ENCODE measurements around the gene RGS16.
"Not testable (repeated sequence)": the region's sequence is repeated elsewhere in the genome, so short reads cannot be mapped to it uniquely, and the experiment has no call there.

Gene RGS16

DNA sequence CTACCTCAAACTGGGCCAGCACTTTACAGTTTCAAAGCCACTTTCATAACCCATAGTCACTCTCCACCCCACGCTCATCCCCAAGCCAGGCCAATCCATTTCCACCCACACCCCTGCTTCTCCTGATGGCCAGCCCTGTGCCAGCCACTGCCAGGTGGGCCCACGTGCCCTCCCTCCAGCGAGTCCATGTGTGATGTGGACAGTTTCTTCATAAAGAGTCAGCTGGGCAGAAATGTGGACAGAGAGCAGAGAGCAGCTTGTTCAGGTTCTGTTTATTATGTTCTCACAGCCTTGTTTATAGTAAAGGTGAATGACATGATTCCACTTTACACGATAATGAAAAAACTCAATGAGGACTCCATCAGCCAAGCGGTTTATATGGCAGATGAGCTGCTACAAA is 37.4 kb upstream of the RGS16 start:
- Histone ChIP-seq H3K9me3 (ENCODE audit: control insufficient read depth, low read length) (no peaks in the 10 kb centered on the region), H3K36me3 (ENCODE audit: control insufficient read depth, insufficient read depth, low read length) (no peaks in the 10 kb centered on the region), H3K27me3 (replicated peaks; ENCODE audit: control insufficient read depth, insufficient read depth, low read length, poor library complexity, severe bottlenecking) (no peaks in the 10 kb centered on the region), H3K4me1 (ENCODE audit: control insufficient read depth, insufficient read depth, low read length, poor library complexity, severe bottlenecking) (no peaks in the 10 kb centered on the region), H3K4me3 (ENCODE audit: insufficient read depth, low read depth, low read length, poor library complexity, severe bottlenecking) (no peak overlapping the region), H3K27ac (ENCODE audit: insufficient read depth, low read length, poor library complexity, severe bottlenecking) (no peak overlapping the region)
- no peak for DNase-seq

DNA sequence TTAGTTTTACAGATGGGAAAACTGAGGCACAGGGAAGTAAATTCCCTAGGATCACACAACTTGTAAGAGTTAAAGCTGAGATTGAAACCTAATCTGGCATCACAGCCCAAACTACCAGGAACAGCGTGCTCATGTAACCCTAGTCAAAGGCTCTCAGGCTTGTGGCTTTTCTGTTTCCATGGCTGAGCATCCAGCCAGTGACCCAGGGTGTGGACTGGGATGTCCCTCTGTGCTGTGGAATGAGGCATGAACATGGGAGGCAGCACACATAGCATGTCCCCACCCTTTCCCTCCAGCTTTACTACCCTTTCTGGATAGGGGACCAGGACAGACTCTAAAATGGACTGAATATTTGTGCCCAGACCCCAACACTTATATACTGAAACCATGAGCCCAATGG is 35.1 kb upstream of the RGS16 start:
- H3K4me3 ChIP-seq (ENCODE audit: insufficient read depth, low read depth, low read length, poor library complexity, severe bottlenecking), result no peak overlapping the region
- no peak for DNase-seq
- no peaks in the 10 kb centered on the region for H3K9me3 ChIP-seq (ENCODE audit: control insufficient read depth, low read length)
- no peak overlapping the region for H3K27ac ChIP-seq (ENCODE audit: insufficient read depth, low read length, poor library complexity, severe bottlenecking)
- no peaks in the 10 kb centered on the region for H3K36me3 ChIP-seq (ENCODE audit: control insufficient read depth, insufficient read depth, low read length)
- no peaks in the 10 kb centered on the region for H3K4me1 ChIP-seq (ENCODE audit: control insufficient read depth, insufficient read depth, low read length, poor library complexity, severe bottlenecking)
- H3K27me3 ChIP-seq (replicated peaks; ENCODE audit: control insufficient read depth, insufficient read depth, low read length, poor library complexity, severe bottlenecking), result no peaks in the 10 kb centered on the region

DNA sequence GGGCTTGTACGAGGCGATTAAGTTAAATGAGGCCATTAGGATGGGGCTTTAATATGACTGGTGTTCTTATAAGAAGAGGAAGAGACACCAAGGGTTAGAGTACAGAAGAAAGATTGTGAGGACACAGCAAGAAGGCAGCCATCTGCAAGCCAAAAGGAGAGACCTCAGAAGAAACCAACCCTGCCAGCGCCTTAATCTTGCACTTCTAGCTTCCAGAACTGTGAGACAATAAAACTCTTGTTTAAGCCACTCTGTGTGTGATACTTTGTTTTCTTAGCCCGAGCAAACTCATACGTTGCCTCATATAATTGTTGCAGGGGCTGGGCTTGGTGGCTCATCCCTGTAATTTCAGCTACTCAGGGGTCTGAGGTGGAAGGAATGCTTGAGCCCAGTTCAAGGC is 33.6 kb upstream of the RGS16 start:
- no peaks in the 10 kb centered on the region for H3K9me3 ChIP-seq (ENCODE audit: control insufficient read depth, low read length)
- DNase-seq, result no peak
- H3K4me3 ChIP-seq (ENCODE audit: insufficient read depth, low read depth, low read length, poor library complexity, severe bottlenecking), result no peak overlapping the region
- no peaks in the 10 kb centered on the region for H3K4me1 ChIP-seq (ENCODE audit: control insufficient read depth, insufficient read depth, low read length, poor library complexity, severe bottlenecking)
- no peak overlapping the region for H3K27ac ChIP-seq (ENCODE audit: insufficient read depth, low read length, poor library complexity, severe bottlenecking)
- H3K36me3 ChIP-seq (ENCODE audit: control insufficient read depth, insufficient read depth, low read length), result no peaks in the 10 kb centered on the region
- no peaks in the 10 kb centered on the region for H3K27me3 ChIP-seq (replicated peaks; ENCODE audit: control insufficient read depth, insufficient read depth, low read length, poor library complexity, severe bottlenecking)

DNA sequence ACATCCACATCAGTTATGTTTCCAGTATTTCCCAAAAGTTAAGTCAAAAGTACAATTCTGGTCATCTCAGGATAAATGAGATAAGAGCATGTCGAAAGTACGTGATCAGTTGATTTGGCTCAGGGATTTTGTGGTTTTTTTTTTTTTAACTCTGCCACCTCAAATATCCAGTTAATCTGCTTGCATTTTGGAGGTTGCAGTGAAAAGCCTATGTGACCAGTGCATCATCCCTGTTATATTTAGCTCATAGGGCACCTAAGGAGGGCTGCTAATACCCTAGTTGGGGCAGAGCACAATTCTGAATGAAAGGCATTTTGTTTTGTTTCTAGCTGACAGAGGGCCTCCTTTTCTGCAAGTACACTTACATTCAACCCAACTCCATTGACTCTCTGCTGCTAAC is 31.7 kb upstream of the RGS16 start:
- Histone ChIP-seq H3K4me3 (ENCODE audit: insufficient read depth, low read depth, low read length, poor library complexity, severe bottlenecking) (no peak overlapping the region), H3K36me3 (ENCODE audit: control insufficient read depth, insufficient read depth, low read length) (no peaks in the 10 kb centered on the region), H3K27ac (ENCODE audit: insufficient read depth, low read length, poor library complexity, severe bottlenecking) (no peak overlapping the region), H3K9me3 (ENCODE audit: control insufficient read depth, low read length) (no peaks in the 10 kb centered on the region), H3K4me1 (ENCODE audit: control insufficient read depth, insufficient read depth, low read length, poor library complexity, severe bottlenecking) (no peaks in the 10 kb centered on the region), H3K27me3 (replicated peaks; ENCODE audit: control insufficient read depth, insufficient read depth, low read length, poor library complexity, severe bottlenecking) (no peaks in the 10 kb centered on the region)
- DNase-seq, result no peak

DNA sequence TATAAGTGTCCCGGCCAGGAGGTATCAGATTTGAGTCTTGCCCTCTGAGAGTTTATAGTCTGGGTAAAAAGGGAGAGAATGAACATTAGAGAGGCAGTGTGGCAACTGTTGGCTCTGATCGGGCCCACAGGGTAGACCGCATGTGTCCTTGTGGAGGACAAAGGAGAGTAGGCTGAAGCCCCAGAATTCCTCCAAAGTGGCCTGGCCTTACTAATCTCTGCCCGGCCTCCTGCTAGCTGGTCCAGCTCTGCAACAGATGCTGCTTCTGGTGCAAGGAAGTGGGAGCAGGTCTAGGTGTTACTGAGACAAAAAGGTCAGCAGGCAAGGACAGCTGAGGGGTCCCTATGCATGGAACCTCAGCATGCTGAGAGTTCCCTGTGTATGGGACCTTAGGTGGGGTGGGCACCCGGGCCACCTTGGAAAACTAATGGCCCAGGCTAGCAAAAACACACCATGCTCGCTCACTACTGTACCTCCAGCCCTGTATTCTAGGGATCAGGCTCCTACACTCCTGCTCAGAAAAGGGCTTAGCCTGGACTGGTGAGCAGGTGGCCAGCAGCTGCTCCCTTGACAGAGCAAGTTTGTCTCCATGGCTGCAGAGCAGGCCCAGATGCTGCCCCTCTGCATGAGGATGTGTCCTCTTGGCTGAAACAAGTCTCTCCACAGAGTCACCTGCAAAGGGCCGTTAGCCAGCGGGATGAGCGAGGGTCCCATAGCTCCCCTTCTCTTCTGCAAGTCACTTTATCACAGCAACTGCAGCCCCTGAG is 30.3 kb upstream of the RGS16 start:
- Histone ChIP-seq H3K4me1 (ENCODE audit: control insufficient read depth, insufficient read depth, low read length, poor library complexity, severe bottlenecking) (peaks cover 13% of the 10 kb centered on the region), H3K27me3 (replicated peaks; ENCODE audit: control insufficient read depth, insufficient read depth, low read length, poor library complexity, severe bottlenecking) (no peaks in the 10 kb centered on the region), H3K4me3 (ENCODE audit: insufficient read depth, low read depth, low read length, poor library complexity, severe bottlenecking) (no peak overlapping the region), H3K27ac (ENCODE audit: insufficient read depth, low read length, poor library complexity, severe bottlenecking) (no peak overlapping the region), H3K9me3 (ENCODE audit: control insufficient read depth, low read length) (no peaks in the 10 kb centered on the region), H3K36me3 (ENCODE audit: control insufficient read depth, insufficient read depth, low read length) (no peaks in the 10 kb centered on the region)
- DNase-seq, result no peak

DNA sequence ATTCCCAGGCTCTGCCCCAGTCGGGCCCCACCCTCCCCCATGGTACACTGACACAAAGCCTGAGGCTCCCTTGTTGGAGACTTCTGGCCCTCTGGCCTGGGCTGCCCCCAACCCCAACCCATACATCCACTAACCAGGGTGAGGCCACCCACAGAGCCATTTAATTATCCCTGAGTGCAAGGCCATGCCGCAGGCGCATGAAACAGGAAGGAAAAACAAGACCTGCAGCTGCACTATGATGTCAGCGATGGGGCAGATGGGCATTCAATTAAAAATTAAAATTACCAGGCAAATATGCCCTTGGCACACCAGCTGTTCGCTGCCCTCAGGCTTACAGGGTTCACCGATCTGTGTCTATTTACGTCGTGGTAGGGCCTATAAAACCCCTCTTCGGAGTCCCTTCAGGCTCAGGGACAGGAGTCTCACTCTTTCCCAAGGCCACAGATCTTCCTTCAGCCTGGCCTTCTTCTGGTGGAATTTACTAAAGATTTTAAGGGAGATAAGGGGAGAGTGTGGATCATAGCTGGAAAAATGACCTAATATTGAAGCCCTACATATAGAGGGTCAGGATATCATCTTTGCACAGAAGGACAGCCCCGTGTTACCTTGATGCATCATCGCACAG is 29.6 kb upstream of the RGS16 start:
- no peak for DNase-seq
- peaks cover 14% of the 10 kb centered on the region for H3K4me1 ChIP-seq (ENCODE audit: control insufficient read depth, insufficient read depth, low read length, poor library complexity, severe bottlenecking)
- no peak overlapping the region for H3K27ac ChIP-seq (ENCODE audit: insufficient read depth, low read length, poor library complexity, severe bottlenecking)

DNA sequence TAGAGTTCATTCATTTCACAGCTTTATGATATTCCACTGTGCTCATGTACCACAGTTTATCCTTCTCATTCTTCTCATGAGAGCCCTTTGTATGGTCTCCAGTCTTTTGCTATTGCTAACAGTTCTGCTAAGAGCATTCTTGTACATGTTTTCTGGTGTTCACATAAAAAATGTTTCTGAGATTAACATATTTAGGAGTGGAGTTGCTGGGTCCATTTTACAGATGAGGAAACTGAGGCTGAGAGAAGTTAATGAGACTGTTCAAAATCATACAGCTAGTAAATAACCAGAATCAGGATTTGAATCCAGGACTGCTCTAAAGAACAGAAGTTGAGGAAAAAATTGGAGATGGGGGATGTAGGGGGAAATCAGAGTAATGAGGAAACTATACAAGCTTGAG is 28.8 kb upstream of the RGS16 start:
- DNase-seq, result no peak
- Histone ChIP-seq H3K4me1 (ENCODE audit: control insufficient read depth, insufficient read depth, low read length, poor library complexity, severe bottlenecking) (peaks cover 14% of the 10 kb centered on the region), H3K27ac (ENCODE audit: insufficient read depth, low read length, poor library complexity, severe bottlenecking) (no peak overlapping the region), H3K27me3 (replicated peaks; ENCODE audit: control insufficient read depth, insufficient read depth, low read length, poor library complexity, severe bottlenecking) (no peaks in the 10 kb centered on the region), H3K9me3 (ENCODE audit: control insufficient read depth, low read length) (no peaks in the 10 kb centered on the region), H3K36me3 (ENCODE audit: control insufficient read depth, insufficient read depth, low read length) (no peaks in the 10 kb centered on the region), H3K4me3 (ENCODE audit: insufficient read depth, low read depth, low read length, poor library complexity, severe bottlenecking) (no peak overlapping the region)

More for the DNA sequence above, 29.6 kb upstream of the RGS16 start:
- Histone ChIP-seq H3K9me3 (ENCODE audit: control insufficient read depth, low read length) (no peaks in the 10 kb centered on the region), H3K27me3 (replicated peaks; ENCODE audit: control insufficient read depth, insufficient read depth, low read length, poor library complexity, severe bottlenecking) (no peaks in the 10 kb centered on the region), H3K4me3 (ENCODE audit: insufficient read depth, low read depth, low read length, poor library complexity, severe bottlenecking) (no peak overlapping the region), H3K36me3 (ENCODE audit: control insufficient read depth, insufficient read depth, low read length) (no peaks in the 10 kb centered on the region)

DNA sequence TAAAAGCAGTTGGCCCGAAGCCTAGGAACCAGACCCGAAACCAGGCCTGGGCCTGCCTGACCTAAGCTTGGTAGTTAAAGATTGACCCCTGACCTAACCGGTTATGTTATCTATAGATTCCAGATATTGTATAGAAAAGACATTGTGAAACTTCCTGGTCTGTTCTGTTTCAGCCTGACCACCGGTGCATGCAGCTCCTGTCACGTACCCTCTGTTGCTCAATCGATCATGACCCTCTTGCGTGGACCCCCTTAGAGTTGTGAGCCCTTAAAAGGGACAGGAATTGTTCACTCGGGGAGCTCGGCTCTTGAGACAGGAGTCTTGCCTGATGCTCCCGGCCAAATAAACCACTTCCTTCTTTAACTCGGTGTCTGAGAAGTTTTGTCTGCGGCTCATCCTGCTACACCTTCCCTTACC is 28.3 kb upstream of the RGS16 start:
- peaks cover 14% of the 10 kb centered on the region for H3K4me1 ChIP-seq (ENCODE audit: control insufficient read depth, insufficient read depth, low read length, poor library complexity, severe bottlenecking)
- H3K36me3 ChIP-seq (ENCODE audit: control insufficient read depth, insufficient read depth, low read length); H3K9me3 ChIP-seq (ENCODE audit: control insufficient read depth, low read length); DNase-seq; H3K4me3 ChIP-seq (ENCODE audit: insufficient read depth, low read depth, low read length, poor library complexity, severe bottlenecking); H3K27ac ChIP-seq (ENCODE audit: insufficient read depth, low read length, poor library complexity, severe bottlenecking); H3K27me3 ChIP-seq (replicated peaks; ENCODE audit: control insufficient read depth, insufficient read depth, low read length, poor library complexity, severe bottlenecking): not testable (repeated sequence)

DNA sequence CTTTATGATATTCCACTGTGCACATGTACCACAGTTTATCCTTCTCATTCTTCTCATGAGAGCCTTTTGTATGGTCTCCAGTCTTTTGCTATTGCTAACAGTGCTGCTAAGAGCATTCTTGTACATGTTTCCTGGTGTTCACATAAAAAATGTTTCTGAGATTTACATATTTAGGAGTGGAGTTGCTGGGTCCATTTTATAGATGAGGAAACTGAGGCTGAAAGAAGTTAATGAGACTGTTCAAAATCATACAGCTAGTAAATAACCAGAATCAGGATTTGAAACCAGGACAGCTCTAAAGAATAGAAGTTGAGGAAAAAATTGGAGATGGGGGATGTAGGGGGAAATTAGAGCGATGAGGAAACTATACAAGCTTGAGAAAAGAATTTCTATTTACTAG is 27.8 kb upstream of the RGS16 start:
- H3K27ac ChIP-seq (ENCODE audit: insufficient read depth, low read length, poor library complexity, severe bottlenecking), result no peak overlapping the region
- H3K27me3 ChIP-seq (replicated peaks; ENCODE audit: control insufficient read depth, insufficient read depth, low read length, poor library complexity, severe bottlenecking), result no peaks in the 10 kb centered on the region
- peaks cover 14% of the 10 kb centered on the region for H3K4me1 ChIP-seq (ENCODE audit: control insufficient read depth, insufficient read depth, low read length, poor library complexity, severe bottlenecking)
- DNase-seq, result no peak
- no peaks in the 10 kb centered on the region for H3K36me3 ChIP-seq (ENCODE audit: control insufficient read depth, insufficient read depth, low read length)
- H3K9me3 ChIP-seq (ENCODE audit: control insufficient read depth, low read length), result no peaks in the 10 kb centered on the region
- H3K4me3 ChIP-seq (ENCODE audit: insufficient read depth, low read depth, low read length, poor library complexity, severe bottlenecking), result no peak overlapping the region

DNA sequence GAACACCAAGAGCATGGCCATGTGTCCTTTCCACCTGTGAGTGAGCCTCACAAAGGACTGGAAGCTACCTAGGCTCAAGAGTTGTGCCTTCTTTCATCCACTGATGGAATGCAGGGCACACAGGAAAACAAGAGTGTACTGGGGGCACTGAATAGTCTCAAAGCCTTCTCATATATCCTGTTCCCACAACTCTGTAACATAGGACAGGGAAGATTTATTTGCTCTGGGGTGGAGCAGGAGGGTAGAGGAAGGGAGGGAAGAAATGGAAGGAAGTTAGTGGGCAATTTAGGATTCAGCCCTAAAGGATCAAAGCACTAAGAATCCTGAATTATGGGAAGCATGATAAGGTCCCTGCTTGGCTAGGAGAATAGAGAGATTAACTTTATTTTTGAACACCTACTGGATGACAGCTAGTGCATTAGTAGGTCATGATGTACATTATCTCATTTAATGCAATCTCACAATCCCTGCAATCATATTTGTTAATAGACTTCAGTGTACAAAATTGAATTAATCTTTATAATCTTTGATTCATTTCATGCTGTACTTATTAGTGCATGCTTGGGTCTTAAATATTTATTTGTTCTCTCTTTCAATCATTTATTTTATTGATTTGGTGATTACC is 27.0 kb upstream of the RGS16 start:
- Histone ChIP-seq H3K27ac (ENCODE audit: insufficient read depth, low read length, poor library complexity, severe bottlenecking) (no peak overlapping the region), H3K4me1 (ENCODE audit: control insufficient read depth, insufficient read depth, low read length, poor library complexity, severe bottlenecking) (peaks cover 14% of the 10 kb centered on the region), H3K9me3 (ENCODE audit: control insufficient read depth, low read length) (no peaks in the 10 kb centered on the region), H3K36me3 (ENCODE audit: control insufficient read depth, insufficient read depth, low read length) (no peaks in the 10 kb centered on the region), H3K27me3 (replicated peaks; ENCODE audit: control insufficient read depth, insufficient read depth, low read length, poor library complexity, severe bottlenecking) (no peaks in the 10 kb centered on the region), H3K4me3 (ENCODE audit: insufficient read depth, low read depth, low read length, poor library complexity, severe bottlenecking) (no peak overlapping the region)
- DNase-seq, result no peak

Data from effector memory CD4-positive, alpha-beta T cell (primary cell).